A375 (cell line): ENCODE results near the gene ZDHHC6. TPM values are rescaled to one million over a fixed set of nuclear protein-coding genes. Genes with fewer than 3 reads are reported as not detected.

Source experiments
- total RNA-seq: library from RNA; depleted of rRNA; stranded (reverse); fragments of >200 nt; shearing (Covaris generic); gene quantifications from 2 replicates; pipeline ENCODE4 v1.2.3, GENCODE V29; 2014; rRNA removed

ZDHHC6 gene
- 12.5 and 15.8 TPM in 2 replicates for total RNA-seq

GRCh38 chr10:112446855-112447619, at the start of gene ZDHHC6, which contains the start of gene VTI1A:
Gene ZDHHC6 (minus strand): TSS chr10:112446914. CDS start chr10:112445436, 1,478 bp downstream.
Gene VTI1A (plus strand): TSS chr10:112447215. CDS start chr10:112447374, 159 bp downstream.

Other genes with a start within 250 kb of the ZDHHC6 start
- not detected in 2 replicates for gene TECTB, start 163.5 kb downstream of the ZDHHC6 start, total RNA-seq
- 1.4 and 2.0 TPM in 2 replicates for gene ACSL5, start 72.8 kb downstream of the ZDHHC6 start, total RNA-seq
- gene VTI1A, start 301 bp upstream of the ZDHHC6 start, total RNA-seq, result 20.2 and 42.3 TPM in 2 replicates